Eye (tissue), 1 donor: ENCODE data around the gene RNASE2.
"Not testable (repeated sequence)": the region's sequence is repeated elsewhere in the genome, so short reads cannot be mapped to it uniquely, and the experiment has no call there.

Experiments used
- DNase-seq: peaks from one replicate; pipeline ENCODE4 v3.0.0-alpha.2; 2015

RNASE2 gene

GRCh38 chr14:20982646-20983369, 27.5 kb downstream of the RNASE2 start:
- no peak for DNase-seq

- not testable (repeated sequence) for DNase-seq
These were observed 30.4 kb downstream of the RNASE2 start for GRCh38 chr14:20985650-20986049.

GRCh38 chr14:20986811-20987210, 31.5 kb downstream of the RNASE2 start:
- DNase-seq: no peak

- peak; percentile 15 for DNase-seq
These were observed 33.6 kb downstream of the RNASE2 start for GRCh38 chr14:20988717-20989470.

GRCh38 chr14:20989471-20989786, 34.1 kb downstream of the RNASE2 start:
- no peak for DNase-seq

- peak; percentile 97 for DNase-seq
These were observed 34.7 kb downstream of the RNASE2 start, which contains the start of gene METTL17 for GRCh38 chr14:20989787-20990600. TSS of gene METTL17 (plus strand) at chr14:20989980. CDS start at chr14:20990003, 23 bp downstream.

- DNase-seq: no peak
These were observed 41.2 kb downstream of the RNASE2 start for GRCh38 chr14:20996521-20996920.

GRCh38 chr14:20997115-20997514, 41.8 kb downstream of the RNASE2 start:
- no peak for DNase-seq

- no peak for DNase-seq
These were observed 42.3 kb downstream of the RNASE2 start for GRCh38 chr14:20997564-20997963.

GRCh38 chr14:20998139-20998538, 42.9 kb downstream of the RNASE2 start:
- no peak for DNase-seq

GRCh38 chr14:20998674-20999366, 43.5 kb downstream of the RNASE2 start, which contains the start of gene SLC39A2:
TSS of gene SLC39A2 (plus strand) at chr14:20999293. CDS start at chr14:20999447, 154 bp downstream.
- DNase-seq: no peak

GRCh38 chr14:20999591-20999990, 44.3 kb downstream of the RNASE2 start:
- no peak for DNase-seq

- DNase-seq: no peak
These were observed 45.9 kb downstream of the RNASE2 start for GRCh38 chr14:21001218-21001617.

- no peak for DNase-seq
These were observed 48.6 kb downstream of the RNASE2 start for GRCh38 chr14:21003788-21004346.
